ENCODE results near the gene HIBCH. TPM values are rescaled to one million over a fixed set of nuclear protein-coding genes. Genes with fewer than 3 reads are reported as not detected.

HIBCH gene
- total RNA-seq, 1 donor from 2014 or later, result 64.0 TPM

DNA sequence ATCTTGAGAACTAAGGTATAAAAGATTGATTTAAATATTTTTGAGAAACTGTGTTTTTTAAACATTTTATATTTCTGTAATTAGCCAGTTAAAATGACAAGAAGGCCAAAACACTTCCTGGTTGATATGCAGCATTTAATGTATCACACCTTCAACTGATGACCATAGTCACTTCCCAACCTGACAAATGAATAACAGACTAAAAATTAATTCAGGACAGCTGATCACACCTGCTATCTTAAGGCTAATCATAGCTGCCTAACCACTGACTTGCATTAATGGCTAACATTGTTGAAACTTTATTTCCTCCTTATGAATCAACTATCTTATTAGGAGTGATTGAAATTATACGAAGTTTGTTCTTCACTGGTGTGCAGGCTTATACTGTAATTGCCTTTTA lies 131.3 kb downstream of the HIBCH start:
- DNase-seq (ENCODE audit: low spot score in 2 of 2, unreplicated experiment in 2 of 2), result no peak
- Mint-ChIP-seq H3K4me1 (no peaks in the 10 kb centered on the region), H3K27me3 (ENCODE audit: low read depth) (no peaks in the 10 kb centered on the region), H3K4me3 (no peak overlapping the region), H3K27ac (no peak overlapping the region), H3K36me3 (peaks cover 3% of the 10 kb centered on the region), H3K9me3 (no peaks in the 10 kb centered on the region)
- TF ChIP-seq, protein P1, sequence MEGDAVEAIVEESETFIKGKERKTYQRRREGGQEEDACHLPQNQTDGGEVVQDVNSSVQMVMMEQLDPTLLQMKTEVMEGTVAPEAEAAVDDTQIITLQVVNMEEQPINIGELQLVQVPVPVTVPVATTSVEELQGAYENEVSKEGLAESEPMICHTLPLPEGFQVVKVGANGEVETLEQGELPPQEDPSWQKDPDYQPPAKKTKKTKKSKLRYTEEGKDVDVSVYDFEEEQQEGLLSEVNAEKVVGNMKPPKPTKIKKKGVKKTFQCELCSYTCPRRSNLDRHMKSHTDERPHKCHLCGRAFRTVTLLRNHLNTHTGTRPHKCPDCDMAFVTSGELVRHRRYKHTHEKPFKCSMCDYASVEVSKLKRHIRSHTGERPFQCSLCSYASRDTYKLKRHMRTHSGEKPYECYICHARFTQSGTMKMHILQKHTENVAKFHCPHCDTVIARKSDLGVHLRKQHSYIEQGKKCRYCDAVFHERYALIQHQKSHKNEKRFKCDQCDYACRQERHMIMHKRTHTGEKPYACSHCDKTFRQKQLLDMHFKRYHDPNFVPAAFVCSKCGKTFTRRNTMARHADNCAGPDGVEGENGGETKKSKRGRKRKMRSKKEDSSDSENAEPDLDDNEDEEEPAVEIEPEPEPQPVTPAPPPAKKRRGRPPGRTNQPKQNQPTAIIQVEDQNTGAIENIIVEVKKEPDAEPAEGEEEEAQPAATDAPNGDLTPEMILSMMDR (IDR thresholded peaks at IDR 0.05; ENCODE audit: unreplicated experiment), result no peak

DNA sequence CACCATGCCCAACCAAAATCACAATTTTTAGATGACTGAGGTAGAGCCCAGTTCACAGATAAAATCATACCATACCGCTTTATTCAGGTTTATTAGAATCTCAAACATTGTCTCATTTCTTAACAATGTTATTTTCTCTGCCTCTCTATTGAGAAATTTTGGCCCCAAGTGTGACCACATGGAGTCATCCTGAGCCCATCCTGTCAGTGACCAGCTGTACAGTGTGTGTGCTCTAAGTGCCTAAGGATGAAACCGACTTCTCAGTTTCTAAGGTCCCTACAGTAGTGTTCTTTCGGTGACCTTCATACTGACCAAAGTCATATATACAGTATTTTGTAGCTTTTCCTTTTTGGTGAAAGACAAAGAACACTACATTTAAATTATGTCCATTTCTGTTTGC lies 133.4 kb downstream of the HIBCH start:
- H3K4me1 Mint-ChIP-seq, result peaks cover 1% of the 10 kb centered on the region
- H3K27me3 Mint-ChIP-seq (ENCODE audit: low read depth), result peaks cover 1% of the 10 kb centered on the region
- TF ChIP-seq, protein P1 (IDR thresholded peaks at IDR 0.05; ENCODE audit: unreplicated experiment), result no peak

DNA sequence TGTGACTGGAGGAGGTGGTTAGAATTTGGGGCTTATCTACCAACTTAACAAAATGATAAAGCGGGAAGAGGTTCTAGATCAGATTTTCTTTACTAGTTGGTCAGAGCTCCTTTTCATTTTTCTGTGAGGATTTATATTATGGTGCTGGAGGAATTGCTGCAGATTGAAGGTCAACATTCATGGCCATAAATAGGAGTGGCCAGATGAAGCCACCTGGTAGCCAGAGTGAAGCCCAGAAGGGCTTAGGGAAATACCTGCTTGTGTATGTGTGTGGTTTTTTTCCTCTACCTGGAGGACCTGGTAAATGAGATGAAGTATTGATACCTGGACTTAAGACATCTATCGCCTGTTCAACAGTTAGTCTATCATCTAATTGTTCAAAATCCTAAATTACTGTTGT lies 134.2 kb downstream of the HIBCH start:
- H3K36me3 Mint-ChIP-seq, result peaks cover 3% of the 10 kb centered on the region
- H3K9me3 Mint-ChIP-seq, result no peaks in the 10 kb centered on the region
- peaks cover 3% of the 10 kb centered on the region for H3K27me3 Mint-ChIP-seq (ENCODE audit: low read depth)
- DNase-seq (ENCODE audit: low spot score in 2 of 2, unreplicated experiment in 2 of 2), result no peak
- H3K4me3 Mint-ChIP-seq, result no peak overlapping the region
- TF ChIP-seq, protein P1 (IDR thresholded peaks at IDR 0.05; ENCODE audit: unreplicated experiment), result no peak
- H3K4me1 Mint-ChIP-seq, result peaks cover 4% of the 10 kb centered on the region
- H3K27ac Mint-ChIP-seq, result no peak overlapping the region

More for the DNA sequence above, 133.4 kb downstream of the HIBCH start:
- DNase-seq (ENCODE audit: low spot score in 2 of 2, unreplicated experiment in 2 of 2), result no peak
- Mint-ChIP-seq H3K9me3 (no peaks in the 10 kb centered on the region), H3K36me3 (peaks cover 3% of the 10 kb centered on the region), H3K27ac (no peak overlapping the region), H3K4me3 (no peak overlapping the region)

DNA sequence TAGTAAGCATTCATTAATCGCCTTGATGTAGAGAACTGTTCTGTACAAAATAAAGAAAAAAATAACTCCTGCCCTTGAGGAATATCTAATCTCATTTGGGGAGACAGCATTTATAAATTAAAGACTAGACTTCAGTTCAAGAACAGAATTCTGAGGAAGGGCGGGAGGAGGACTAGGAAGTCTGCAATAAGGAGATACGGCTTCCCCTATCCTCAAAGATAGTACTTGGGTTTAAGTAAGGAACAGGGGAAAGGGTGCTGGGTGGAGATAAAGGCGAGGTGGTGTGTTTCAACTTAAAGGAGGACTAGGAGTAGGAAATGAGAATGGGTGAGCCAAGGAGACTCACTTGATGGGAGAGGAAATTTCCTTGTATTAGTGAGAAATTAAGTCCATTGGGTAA lies 135.2 kb downstream of the HIBCH start:
- H3K27ac Mint-ChIP-seq, result no peak overlapping the region
- H3K4me3 Mint-ChIP-seq, result no peak overlapping the region
- peaks cover 3% of the 10 kb centered on the region for H3K36me3 Mint-ChIP-seq
- TF ChIP-seq, protein P1 (IDR thresholded peaks at IDR 0.05; ENCODE audit: unreplicated experiment), result no peak
- DNase-seq (ENCODE audit: low spot score in 2 of 2, unreplicated experiment in 2 of 2), result no peak
- peaks cover 10% of the 10 kb centered on the region for H3K4me1 Mint-ChIP-seq
- H3K27me3 Mint-ChIP-seq (ENCODE audit: low read depth), result peaks cover 8% of the 10 kb centered on the region
- H3K9me3 Mint-ChIP-seq, result no peaks in the 10 kb centered on the region

DNA sequence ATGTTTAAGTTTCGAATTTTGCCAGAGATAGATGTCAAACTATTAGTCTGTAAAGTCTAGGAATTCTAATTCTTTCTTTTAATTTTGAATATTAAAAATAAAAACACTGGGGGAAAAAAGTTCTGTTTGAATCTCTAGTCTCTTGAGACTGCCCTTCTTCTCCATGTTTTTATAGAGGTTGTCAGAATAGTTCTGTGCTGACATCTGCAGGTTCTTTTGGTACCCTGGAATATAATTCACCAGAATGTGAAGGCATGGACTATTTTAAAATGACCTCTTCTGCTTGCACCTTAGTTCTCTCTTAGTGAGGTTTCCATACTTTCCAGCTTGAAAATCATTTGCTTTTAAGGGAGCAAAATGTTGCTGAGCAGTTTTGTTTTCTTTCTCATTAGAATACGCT lies 136.1 kb downstream of the HIBCH start:
- Mint-ChIP-seq H3K36me3 (peaks cover 3% of the 10 kb centered on the region), H3K4me1 (peaks cover 11% of the 10 kb centered on the region), H3K27me3 (ENCODE audit: low read depth) (peaks cover 10% of the 10 kb centered on the region), H3K27ac (no peak overlapping the region), H3K9me3 (no peaks in the 10 kb centered on the region), H3K4me3 (no peak overlapping the region)
- no peak for DNase-seq (ENCODE audit: low spot score in 2 of 2, unreplicated experiment in 2 of 2)
- TF ChIP-seq, protein P1 (IDR thresholded peaks at IDR 0.05; ENCODE audit: unreplicated experiment), result no peak

DNA sequence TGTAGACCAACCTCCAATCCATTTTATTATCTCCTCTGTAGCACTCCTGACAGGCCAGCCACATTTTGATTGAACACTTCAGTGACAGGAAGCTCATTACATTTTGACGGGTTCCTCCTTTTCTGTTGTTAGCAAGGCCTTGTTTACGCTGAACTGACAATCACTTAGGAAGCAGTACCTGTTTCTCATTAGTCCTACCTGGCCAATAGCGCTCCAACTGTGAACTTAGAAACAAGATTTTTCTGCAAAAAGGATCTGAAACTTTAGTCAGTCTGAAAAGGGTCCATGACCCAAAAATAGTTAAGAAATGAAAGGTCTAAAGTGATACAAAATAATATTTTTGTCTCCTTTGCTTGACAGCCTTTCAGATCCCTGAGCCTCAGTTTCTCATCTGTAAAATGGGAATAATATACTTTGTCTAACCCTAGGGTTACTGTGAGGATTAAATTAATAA lies 137.5 kb downstream of the HIBCH start:
- H3K27me3 Mint-ChIP-seq (ENCODE audit: low read depth), result peaks cover 10% of the 10 kb centered on the region
- no peaks in the 10 kb centered on the region for H3K9me3 Mint-ChIP-seq
- H3K36me3 Mint-ChIP-seq, result peaks cover 3% of the 10 kb centered on the region
- TF ChIP-seq, protein P1 (IDR thresholded peaks at IDR 0.05; ENCODE audit: unreplicated experiment), result no peak
- H3K4me3 Mint-ChIP-seq, result no peak overlapping the region
- peaks cover 20% of the 10 kb centered on the region for H3K4me1 Mint-ChIP-seq
- H3K27ac Mint-ChIP-seq, result no peak overlapping the region
- no peak for DNase-seq (ENCODE audit: low spot score in 2 of 2, unreplicated experiment in 2 of 2)
